HepG2 (cell line): ENCODE results near the gene HHLA2. TPM values are rescaled to one million over a fixed set of nuclear protein-coding genes. Genes with fewer than 3 reads are reported as not detected.

Experiments
- CHD2 ChIP-seq: IDR thresholded peaks from 2 replicates; pipeline ENCODE4 v1.6.1; 2011; ENCODE audit warnings: low read depth, low read length, improper control_type of control experiment
- E2F2 ChIP-seq: sonication (generic); formaldehyde crosslinking; IDR thresholded peaks from 2 replicates; pipeline ENCODE4 v1.4.0; 2020; ENCODE audit warnings: missing genetic modification reagents, borderline replicate concordance
- MAFF ChIP-seq: IDR thresholded peaks from 2 replicates; pipeline ENCODE4 v1.6.1; 2011; ENCODE audit warnings: low read depth, low read length, improper control_type of control experiment
- MAFK ChIP-seq, 2 experiments: IDR thresholded peaks in 1 of 2; conservative IDR thresholded peaks in 1 of 2; 2 replicates each; pipeline ENCODE4 v1.6.1; 2011; ENCODE audit warnings: improper control_type of control experiment in 2 of 2, low read length in 2 of 2
- MBD4 ChIP-seq: IDR thresholded peaks from 2 replicates; pipeline ENCODE4 v1.6.1; 2012; ENCODE audit warnings: low read length, inconsistent platforms, borderline replicate concordance
- REXO4 ChIP-seq: sonication (generic); formaldehyde crosslinking; IDR thresholded peaks from 2 replicates; pipeline ENCODE4 v1.8.0; 2022; ENCODE audit warnings: missing genetic modification reagents, mild to moderate bottlenecking, borderline replicate concordance
- ZIK1 ChIP-seq: sonication (generic); formaldehyde crosslinking; IDR thresholded peaks from 2 replicates; pipeline ENCODE4 v1.5.0; 2020; ENCODE audit warnings: mild to moderate bottlenecking, low read depth, missing genetic modification reagents, borderline replicate concordance
- ZNF563 ChIP-seq: sonication (generic); formaldehyde crosslinking; IDR thresholded peaks from 2 replicates; pipeline ENCODE4 v1.8.0; 2022; ENCODE audit warnings: mild to moderate bottlenecking, moderate library complexity, missing genetic modification reagents
- ZNF607 ChIP-seq: sonication (generic); formaldehyde crosslinking; IDR thresholded peaks from 2 replicates; pipeline ENCODE4 v1.5.1; 2020; ENCODE audit warnings: missing genetic modification reagents, mild to moderate bottlenecking, borderline replicate concordance
- ZNF646 ChIP-seq: sonication (generic); formaldehyde crosslinking; IDR thresholded peaks from 2 replicates; pipeline ENCODE4 v1.9.0; 2021; ENCODE audit warnings: mild to moderate bottlenecking, missing genetic modification reagents
- polyA plus RNA-seq, 8 experiments: library from polyadenylated mRNA; depleted of rRNA in 3 of 8; stranded (reverse) in 7 of 8; unstranded in 1 of 8; fragments of >200 nt; fragmentation: Illumina TruSeq in 4 of 8; extraction: Trizol in 4 of 8; gene quantifications; 2 replicates each; pipeline versions ENCODE4 v1.2.1 to v1.2.3, GENCODE V29; 2011 to 2016; ENCODE audit warnings: low read depth in 4 of 8, missing spikeins in 1 of 8, mixed read lengths in 1 of 8; ENCODE audit not compliant: insufficient read depth in 1 of 8
- total RNA-seq, 5 experiments: library from RNA; depleted of rRNA; stranded (reverse); fragments of >200 nt; fragmentation: Illumina TruSeq; extraction: Trizol; gene quantifications; 2 replicates each; pipeline ENCODE4 v1.2.3, GENCODE V29; 2016; ENCODE audit warnings: low read depth in 1 of 5

Gene HHLA2
- total and polyA plus RNA-seq, 2 of the 13 experiments (the other 11 are each of a cell fraction or from before 2014, with no cell fraction given), result not detected

- TF ChIP-seq E2F2 (CRISPR knock-in tag) (no peak), REXO4 (CRISPR knock-in tag) (no peak), ZIK1 (CRISPR knock-in tag) (no peak), MAFK (conservative IDR thresholded peaks at IDR 0.05 in 1 of 2, IDR thresholded peaks at IDR 0.05 in 1 of 2; ENCODE audit: low read length in 2 of 2) (peak; percentile 53 to 76; a peak in 3 of 4 replicates), ZNF563 (no peak), CHD2 (no peak), MBD4 (no peak), MAFF (peak; percentile 70), ZNF607 (CRISPR knock-in tag) (no peak), ZNF646 (no peak)
Measured at GRCh38 chr3:108315767-108316301, 19.5 kb downstream of the HHLA2 start (continued).
